ENCODE data around the gene TCF4.

GRCh38 chr18:55227771-55228170 is 360.2 kb downstream of the TCF4 start:
- TF ChIP-seq CTCF (IDR thresholded peaks at IDR 0.05) (no peak), EP300 (IDR thresholded peaks at IDR 0.05) (no peak)

All from upper lobe of left lung (tissue), 4 donors.